Fibroblast of the aortic adventitia (primary cell): ENCODE measurements around the gene PLEKHG3. TPM values are rescaled to one million over a fixed set of nuclear protein-coding genes. Genes with fewer than 3 reads are reported as not detected.
"Not testable (repeated sequence)": the region's sequence is repeated elsewhere in the genome, so short reads cannot be mapped to it uniquely, and the experiment has no call there.

Experiments used
- DNase-seq: peaks from one replicate; pipeline ENCODE4 v3.0.0-alpha.2; 2010; ENCODE audit warnings: low read depth
- H3K4me3 ChIP-seq: 2 replicates; pipeline ENCODE4 v1.5.1; 2011; ENCODE audit warnings: low read depth, mild to moderate bottlenecking, control low read depth, low read length, moderate library complexity
- total RNA-seq: library from RNA; depleted of rRNA; stranded (reverse); fragments of >200 nt; gene quantifications from 2 replicates; pipeline ENCODE4 v1.2.3, GENCODE V29; 2012; ENCODE audit warnings: low replicate concordance
- TF ChIP-seq, protein P1 (sequence below): IDR thresholded peaks from 2 replicates; pipeline ENCODE4 v1.5.1; 2011; ENCODE audit warnings: mild to moderate bottlenecking, low read length, control low read depth, inconsistent platforms; ENCODE audit not compliant: insufficient read depth

Gene PLEKHG3
- total RNA-seq = 8.2 and 9.0 TPM in 2 replicates

DNA sequence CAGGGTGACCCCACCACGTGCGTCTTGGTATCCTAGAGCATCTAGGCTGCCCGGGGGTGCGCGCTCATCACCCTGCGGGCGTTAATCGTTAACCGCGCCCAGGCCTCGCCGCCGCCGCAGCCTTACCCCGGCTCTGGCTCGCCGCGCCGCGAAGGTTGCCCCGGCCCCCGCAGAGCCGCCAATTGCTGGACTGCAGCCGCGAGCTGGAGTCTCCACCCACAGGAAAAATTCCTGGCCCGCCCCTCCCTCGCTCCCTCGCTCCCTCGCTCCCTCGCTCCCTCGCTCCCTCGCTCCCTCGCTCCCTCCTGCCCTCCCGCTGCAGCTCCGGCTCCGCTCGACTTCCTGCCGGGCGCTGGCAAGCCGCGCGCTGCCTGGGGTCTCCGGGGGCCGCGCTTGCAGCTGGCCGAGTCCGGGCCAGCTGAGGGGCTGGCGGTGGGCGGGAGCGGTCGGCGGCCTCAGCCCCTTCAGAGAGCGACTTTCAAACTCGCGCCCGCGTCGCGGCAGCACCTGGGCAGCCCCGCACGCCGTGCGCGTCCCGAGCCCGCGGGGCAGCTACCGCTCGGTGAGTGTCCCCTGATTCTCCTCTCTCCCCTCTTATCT, at the start of gene PLEKHG3:
TSS of gene PLEKHG3 (plus strand) at position 282 of the 600 bp plus-strand sequence. CDS start 23,208 bp downstream, outside the sequence.
- peak within 1 kb of the TSS; percentile 83 for H3K4me3 ChIP-seq
- TF ChIP-seq, protein P1, sequence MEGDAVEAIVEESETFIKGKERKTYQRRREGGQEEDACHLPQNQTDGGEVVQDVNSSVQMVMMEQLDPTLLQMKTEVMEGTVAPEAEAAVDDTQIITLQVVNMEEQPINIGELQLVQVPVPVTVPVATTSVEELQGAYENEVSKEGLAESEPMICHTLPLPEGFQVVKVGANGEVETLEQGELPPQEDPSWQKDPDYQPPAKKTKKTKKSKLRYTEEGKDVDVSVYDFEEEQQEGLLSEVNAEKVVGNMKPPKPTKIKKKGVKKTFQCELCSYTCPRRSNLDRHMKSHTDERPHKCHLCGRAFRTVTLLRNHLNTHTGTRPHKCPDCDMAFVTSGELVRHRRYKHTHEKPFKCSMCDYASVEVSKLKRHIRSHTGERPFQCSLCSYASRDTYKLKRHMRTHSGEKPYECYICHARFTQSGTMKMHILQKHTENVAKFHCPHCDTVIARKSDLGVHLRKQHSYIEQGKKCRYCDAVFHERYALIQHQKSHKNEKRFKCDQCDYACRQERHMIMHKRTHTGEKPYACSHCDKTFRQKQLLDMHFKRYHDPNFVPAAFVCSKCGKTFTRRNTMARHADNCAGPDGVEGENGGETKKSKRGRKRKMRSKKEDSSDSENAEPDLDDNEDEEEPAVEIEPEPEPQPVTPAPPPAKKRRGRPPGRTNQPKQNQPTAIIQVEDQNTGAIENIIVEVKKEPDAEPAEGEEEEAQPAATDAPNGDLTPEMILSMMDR = no peak
- peak; percentile 65 for DNase-seq

DNA sequence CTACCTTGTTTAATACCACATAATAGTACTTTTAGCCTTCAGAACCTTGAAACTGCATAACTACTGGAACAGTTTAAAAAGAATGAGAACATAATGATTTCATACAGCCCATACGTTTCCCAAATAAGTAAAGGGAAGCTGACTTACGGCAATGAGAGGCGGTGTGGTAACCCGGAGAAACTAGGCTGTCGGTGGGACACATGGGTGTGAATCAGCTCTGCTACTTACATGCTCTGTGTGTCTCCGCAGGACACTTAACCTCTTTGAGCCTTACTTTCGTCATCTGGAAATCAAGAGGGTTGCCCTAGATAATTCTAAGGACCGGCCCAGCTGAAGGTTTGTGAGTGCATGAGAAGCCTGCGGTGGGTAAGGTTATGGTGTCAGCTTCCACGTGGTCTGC, 49.3 kb upstream of the PLEKHG3 start:
- H3K4me3 ChIP-seq = no peak overlapping the region
- no peak for DNase-seq
- TF ChIP-seq, protein P1 = no peak

DNA sequence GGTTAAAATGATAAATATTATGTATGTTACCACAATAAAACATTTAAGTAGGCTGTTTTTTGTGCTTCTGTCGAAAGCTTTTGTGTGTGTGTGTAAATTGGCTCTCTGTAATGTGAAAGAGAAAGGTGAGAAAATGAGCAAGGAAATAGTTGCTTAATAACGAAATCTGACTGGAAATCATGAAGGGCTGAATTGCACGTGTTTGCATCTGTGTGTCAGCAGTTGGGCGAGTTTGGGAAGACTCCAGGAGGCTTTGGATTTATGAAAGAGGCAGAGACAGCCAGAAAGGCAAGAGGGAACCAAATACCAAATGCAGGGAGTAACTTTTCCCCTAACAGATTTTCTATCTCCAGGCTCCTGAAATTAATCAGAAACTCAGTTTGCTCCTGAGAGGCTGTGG, 47.2 kb upstream of the PLEKHG3 start:
- DNase-seq = peak; percentile 83
- H3K4me3 ChIP-seq = no peak overlapping the region
- TF ChIP-seq, protein P1 = no peak

DNA sequence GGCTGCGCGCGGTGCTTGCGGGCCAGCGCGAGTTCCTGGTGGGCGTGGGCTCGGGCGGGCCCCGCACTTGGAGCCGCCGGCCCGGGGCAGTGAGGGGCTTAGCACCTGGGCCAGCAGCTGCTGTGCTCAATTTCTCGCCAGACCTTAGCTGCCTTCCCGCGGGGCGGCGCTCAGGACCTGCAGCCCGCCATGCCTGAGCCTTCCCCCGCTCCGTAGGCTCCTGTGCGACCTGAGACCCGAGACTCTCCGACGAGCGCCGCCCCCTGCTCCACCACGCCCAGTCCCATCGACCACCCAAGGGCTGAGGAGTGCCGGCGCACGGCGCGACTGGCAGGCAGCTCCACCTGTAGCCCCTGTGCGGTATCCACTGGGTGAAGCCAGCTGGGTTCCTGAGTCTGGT, 46.0 kb upstream of the PLEKHG3 start:
- no peak overlapping the region for H3K4me3 ChIP-seq
- TF ChIP-seq, protein P1 = no peak
- DNase-seq = no peak

DNA sequence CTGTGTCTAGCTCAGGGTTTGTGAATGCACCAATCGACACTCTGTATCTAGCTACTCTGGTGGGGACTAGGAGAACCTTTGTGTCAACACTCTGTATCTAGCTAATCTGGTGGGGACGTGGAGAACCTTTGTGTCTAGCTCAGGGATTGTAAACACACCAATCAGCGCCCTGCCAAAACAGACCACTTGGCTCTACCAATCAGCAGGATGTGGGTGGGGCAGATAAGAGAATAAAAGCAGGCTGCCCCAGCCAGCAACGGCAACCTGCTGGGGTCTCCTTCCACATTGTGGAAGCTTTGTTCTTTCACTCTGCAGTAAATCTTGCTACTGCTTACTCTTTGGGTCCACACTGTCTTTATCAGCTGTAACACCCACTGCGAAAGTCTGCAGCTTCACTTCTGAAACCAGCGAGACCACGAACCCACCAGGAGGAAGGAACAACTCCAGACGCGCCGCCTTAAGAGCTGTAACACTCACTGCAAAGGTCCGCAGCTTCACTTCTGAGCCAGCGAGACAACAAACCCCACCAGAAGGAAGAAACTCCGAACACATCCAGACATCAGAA, 45.4 kb upstream of the PLEKHG3 start:
- H3K4me3 ChIP-seq, DNase-seq: not testable (repeated sequence)

DNA sequence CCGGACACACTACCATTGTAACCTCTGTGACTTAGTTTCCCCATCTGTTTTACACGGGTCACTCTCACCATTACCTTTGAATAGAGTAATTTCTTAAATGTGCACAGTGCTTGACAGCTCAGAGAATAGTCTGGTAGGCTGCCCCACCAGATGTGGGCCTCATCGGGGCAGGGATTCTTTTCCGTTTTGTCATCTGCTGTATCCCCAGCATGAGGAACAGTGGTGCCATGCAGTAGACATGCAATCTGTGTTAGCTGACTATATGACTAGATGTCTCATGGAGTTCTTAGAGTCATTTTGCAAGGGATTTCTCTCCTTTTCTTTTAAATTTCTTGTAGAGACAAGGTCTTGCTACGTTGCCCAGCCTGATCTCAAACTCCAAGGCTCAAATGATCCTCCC, 44.9 kb upstream of the PLEKHG3 start:
- no peak overlapping the region for H3K4me3 ChIP-seq
- TF ChIP-seq, protein P1 = no peak
- DNase-seq = no peak

DNA sequence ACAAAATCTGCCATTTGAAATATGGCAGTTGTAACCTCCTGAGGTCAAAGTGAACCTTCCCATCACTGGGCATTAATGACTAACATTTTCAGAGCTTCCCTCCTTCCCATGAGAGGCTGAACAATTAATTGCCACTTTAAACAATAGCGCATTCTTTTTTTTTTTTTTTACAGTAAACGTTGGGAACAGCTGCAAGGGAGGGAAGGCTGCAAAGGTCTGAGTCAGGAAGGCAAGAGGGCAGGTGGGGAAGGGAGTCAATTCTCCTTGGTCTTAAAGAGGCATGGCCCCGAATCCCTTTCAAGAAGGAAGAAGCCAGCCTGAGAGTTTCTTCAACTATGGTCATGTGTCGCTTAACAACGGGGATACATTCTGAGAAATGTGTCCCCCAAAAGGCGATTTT, 41.0 kb upstream of the PLEKHG3 start:
- no peak for DNase-seq
- TF ChIP-seq, protein P1 = no peak
- H3K4me3 ChIP-seq = no peak overlapping the region
